Activated CD8-positive, alpha-beta T cell treated with anti-CD3 and anti-CD28 coated beads for 36 hours (primary cell): ENCODE results near the gene CLCN1. TPM values are rescaled to one million over a fixed set of nuclear protein-coding genes. Genes with fewer than 3 reads are reported as not detected.

Experiments used
- ATAC-seq: fragments of 200-7000 bp; cut with Tn5 transposase; one replicate; pipeline ENCODE4 v1.10.0; 2021; ENCODE audit warnings: mild to moderate bottlenecking, moderate library complexity
- CTCF ChIA-PET: fragments of 350-600 bp; sonication (Branson Sonifier 250); formaldehyde crosslinking; loops from one replicate; lab custom pipeline; 2021; ENCODE audit warnings: antibody characterized with exemption; lab: Charles Lee
- POLR2A ChIA-PET: fragments of 350-600 bp; sonication (Branson Sonifier 250); formaldehyde crosslinking; loops from one replicate; lab custom pipeline; 2021; ENCODE audit warnings: antibody characterized with exemption; lab: Charles Lee
- DNase-seq: peaks from one replicate; pipeline ENCODE4 v3.0.0-alpha.2; 2020
- H3K27ac Mint-ChIP-seq: one replicate; pipeline ENCODE4 v1.8.0; 2021; ENCODE audit warnings: mild to moderate bottlenecking, mixed read lengths
- H3K27me3 Mint-ChIP-seq: one replicate; pipeline ENCODE4 v1.8.0; 2021; ENCODE audit warnings: mixed read lengths
- H3K36me3 Mint-ChIP-seq: one replicate; pipeline ENCODE4 v1.8.0; 2021; ENCODE audit warnings: low read depth, mixed read lengths
- H3K4me1 Mint-ChIP-seq: one replicate; pipeline ENCODE4 v1.8.0; 2021; ENCODE audit warnings: low read depth, mixed read lengths
- H3K4me3 Mint-ChIP-seq: one replicate; pipeline ENCODE4 v1.8.0; 2021; ENCODE audit warnings: mild to moderate bottlenecking, moderate library complexity, mixed read lengths
- H3K9me3 Mint-ChIP-seq: one replicate; pipeline ENCODE4 v1.8.0; 2021; ENCODE audit warnings: mixed read lengths
- CTCF ChIP-seq: fragments of 200-600 bp; IDR thresholded peaks from one replicate; pipeline ENCODE4 v1.8.0; 2022; ENCODE audit warnings: antibody characterized with exemption, mild to moderate bottlenecking
- intact Hi-C: fragments of 100-400 bp; cut with micrococcal nuclease; formaldehyde crosslinking; loops from one replicate; pipeline ENCODE4 v1.10.0; 2022
- total RNA-seq, 2 experiments: library from RNA; stranded (reverse); gene quantifications; one replicate each; pipeline ENCODE4 v1.2.3, GENCODE V29; 2021

CLCN1 gene
- total RNA-seq, 2 experiments from 2014 or later = 0.09 TPM; not detected in 1

GRCh38 chr7:143372070-143372469 lies 56.2 kb downstream of the CLCN1 start:
- H3K4me3 Mint-ChIP-seq = no peak overlapping the region
- ATAC-seq (peak; percentile 60), DNase-seq (peak; percentile 82)
- no peaks in the 10 kb centered on the region for H3K27me3 Mint-ChIP-seq
- H3K4me1 Mint-ChIP-seq = peaks cover 55% of the 10 kb centered on the region
- H3K36me3 Mint-ChIP-seq = no peaks in the 10 kb centered on the region
- ChIA-PET CTCF (interaction anchor here (0.7 to 2.2 kb wide), 18 partner anchors 8 to 132 kb away, joined by 3 to 9 read pairs (median 4); partner anchors contain the start of gene FAM131B), POLR2A (interaction anchor here (0.8 to 1.5 kb wide), 2 partner anchors 10 to 17 kb away, joined by 3 read pairs; no protein-coding TSS in a partner anchor)
- H3K9me3 Mint-ChIP-seq = no peaks in the 10 kb centered on the region
- intact Hi-C loops = loop anchor here (5.0 kb wide), 1 partner anchor 35 kb away; the partner anchor contains the start of gene EPHA1
- TF ChIP-seq CTCF = no peak
- H3K27ac Mint-ChIP-seq = peak overlapping the region; percentile 79

- POLR2A ChIA-PET = interaction anchor here (1.0 to 1.5 kb wide), 2 partner anchors 9 to 13 kb away, joined by 3 read pairs; no protein-coding TSS in a partner anchor
Measured at GRCh38 chr7:143373255-143373794, 57.4 kb downstream of the CLCN1 start.

GRCh38 chr7:143374561-143374960 lies 58.6 kb downstream of the CLCN1 start:
- no peaks in the 10 kb centered on the region for H3K36me3 Mint-ChIP-seq
- peaks cover 75% of the 10 kb centered on the region for H3K4me1 Mint-ChIP-seq
- DNase-seq (no peak), ATAC-seq (no peak)
- CTCF ChIA-PET = interaction anchor here (0.6 to 4.2 kb wide), 6 partner anchors 10 to 135 kb away, joined by 3 to 20 read pairs (median 6); no protein-coding TSS in a partner anchor
- TF ChIP-seq CTCF = no peak
- no peak overlapping the region for H3K4me3 Mint-ChIP-seq
- H3K27ac Mint-ChIP-seq = peak overlapping the region; percentile 93
- no peaks in the 10 kb centered on the region for H3K9me3 Mint-ChIP-seq
- POLR2A ChIA-PET = interaction anchor here (1.2 to 1.7 kb wide), 4 partner anchors 9 to 19 kb away, joined by 4 to 6 read pairs (median 4); no protein-coding TSS in a partner anchor
- H3K27me3 Mint-ChIP-seq = no peaks in the 10 kb centered on the region
- intact Hi-C loops = loop anchor here (5.0 kb wide), 1 partner anchor 33 kb away; the partner anchor contains the start of gene EPHA1

More at GRCh38 chr7:143373255-143373794, 57.4 kb downstream of the CLCN1 start:
- intact Hi-C loops = loop anchor here (5.0 kb wide), 1 partner anchor 34 kb away; the partner anchor contains the start of gene EPHA1
- no peak for TF ChIP-seq CTCF
- Mint-ChIP-seq H3K4me3 (no peak overlapping the region), H3K27ac (peak overlapping the region; percentile 1), H3K36me3 (no peaks in the 10 kb centered on the region), H3K9me3 (no peaks in the 10 kb centered on the region), H3K4me1 (peaks cover 63% of the 10 kb centered on the region), H3K27me3 (no peaks in the 10 kb centered on the region)
- DNase-seq (no peak), ATAC-seq (no peak)
- CTCF ChIA-PET = interaction anchor here (1.0 to 4.2 kb wide), 7 partner anchors 11 to 133 kb away, joined by 3 to 20 read pairs (median 4); no protein-coding TSS in a partner anchor

GRCh38 chr7:143375298-143376034 lies 59.6 kb downstream of the CLCN1 start:
- peak overlapping the region; percentile 48 for H3K4me3 Mint-ChIP-seq
- no peaks in the 10 kb centered on the region for H3K36me3 Mint-ChIP-seq
- no peaks in the 10 kb centered on the region for H3K9me3 Mint-ChIP-seq
- H3K27me3 Mint-ChIP-seq = no peaks in the 10 kb centered on the region
- ATAC-seq (peak; percentile 72), DNase-seq (peak; percentile 73)
- peak overlapping the region; percentile 93 for H3K27ac Mint-ChIP-seq
- TF ChIP-seq CTCF = no peak
- H3K4me1 Mint-ChIP-seq = peaks cover 73% of the 10 kb centered on the region
- POLR2A ChIA-PET = interaction anchor here (0.8 to 1.7 kb wide), 9 partner anchors 9 to 117 kb away, joined by 3 to 6 read pairs (median 4); partner anchors contain the start of gene GSTK1
- CTCF ChIA-PET = interaction anchor here (0.8 to 4.2 kb wide), 10 partner anchors 9 to 565 kb away, joined by 3 to 20 read pairs (median 6); no protein-coding TSS in a partner anchor
- intact Hi-C loops = loop anchor here (5.0 kb wide), 1 partner anchor 42 kb away; no protein-coding TSS in a partner anchor
